Tibial nerve (tissue), 4 donors: ENCODE measurements around the gene HS6ST3.

Experiments used
- EP300 ChIP-seq, 2 donors: sonication (generic); formaldehyde crosslinking; IDR thresholded peaks; one replicate each; pipeline ENCODE4 v1.6.1; 2017; ENCODE audit warnings: antibody characterized with exemption in 2 of 2, mild to moderate bottlenecking in 1 of 2
- POLR2A ChIP-seq, 2 donors: fragments of 450-650 bp; IDR thresholded peaks; one replicate each; pipeline ENCODE4 v1.6.1; 2017; ENCODE audit warnings: antibody characterized with exemption in 2 of 2, mild to moderate bottlenecking in 2 of 2, moderate library complexity in 2 of 2
- TF ChIP-seq, protein P1 (sequence below), 5 experiments: fragments of 200-600 bp in 3 of 5; fragments of 450-650 bp in 2 of 5; sonication (generic) in 3 of 5; IDR thresholded peaks; one replicate each; pipeline ENCODE4 v1.5.1; 2016 to 2019; ENCODE audit warnings: antibody characterized with exemption in 5 of 5, mild to moderate bottlenecking in 3 of 5, moderate library complexity in 2 of 5

DNA sequence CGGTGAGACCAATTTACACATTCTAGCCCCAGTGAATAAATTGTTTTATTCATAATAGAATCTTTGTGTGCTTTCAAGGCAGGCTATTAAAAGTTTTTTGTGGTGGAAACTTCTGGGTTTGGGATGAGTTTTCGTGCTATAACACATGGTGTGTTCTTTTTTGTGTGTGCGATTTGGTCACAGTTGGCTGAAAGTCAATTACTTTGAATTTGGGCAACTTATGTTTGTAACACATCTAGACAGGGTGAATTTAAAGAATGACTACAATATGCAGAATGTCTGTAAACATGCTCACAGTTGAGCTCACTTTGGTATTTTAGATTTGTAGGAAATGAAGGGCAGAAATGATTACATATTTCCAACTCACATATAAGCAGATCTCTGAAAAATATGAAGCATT is 597.3 kb downstream of the HS6ST3 start:
- TF ChIP-seq EP300 (IDR thresholded peaks at IDR 0.05): no peak
- TF ChIP-seq, protein P1, sequence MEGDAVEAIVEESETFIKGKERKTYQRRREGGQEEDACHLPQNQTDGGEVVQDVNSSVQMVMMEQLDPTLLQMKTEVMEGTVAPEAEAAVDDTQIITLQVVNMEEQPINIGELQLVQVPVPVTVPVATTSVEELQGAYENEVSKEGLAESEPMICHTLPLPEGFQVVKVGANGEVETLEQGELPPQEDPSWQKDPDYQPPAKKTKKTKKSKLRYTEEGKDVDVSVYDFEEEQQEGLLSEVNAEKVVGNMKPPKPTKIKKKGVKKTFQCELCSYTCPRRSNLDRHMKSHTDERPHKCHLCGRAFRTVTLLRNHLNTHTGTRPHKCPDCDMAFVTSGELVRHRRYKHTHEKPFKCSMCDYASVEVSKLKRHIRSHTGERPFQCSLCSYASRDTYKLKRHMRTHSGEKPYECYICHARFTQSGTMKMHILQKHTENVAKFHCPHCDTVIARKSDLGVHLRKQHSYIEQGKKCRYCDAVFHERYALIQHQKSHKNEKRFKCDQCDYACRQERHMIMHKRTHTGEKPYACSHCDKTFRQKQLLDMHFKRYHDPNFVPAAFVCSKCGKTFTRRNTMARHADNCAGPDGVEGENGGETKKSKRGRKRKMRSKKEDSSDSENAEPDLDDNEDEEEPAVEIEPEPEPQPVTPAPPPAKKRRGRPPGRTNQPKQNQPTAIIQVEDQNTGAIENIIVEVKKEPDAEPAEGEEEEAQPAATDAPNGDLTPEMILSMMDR (IDR thresholded peaks at IDR 0.05): no peak
- no peak for TF ChIP-seq POLR2A (IDR thresholded peaks at IDR 0.05)
